GM12878 (cell line): ENCODE results near the gene FAAH2. TPM values are rescaled to one million over a fixed set of nuclear protein-coding genes. Genes with fewer than 3 reads are reported as not detected.

ENCODE experiments used
- ATAC-seq: fragments of 200-7000 bp; cut with Tn5 transposase; 3 replicates; pipeline ENCODE4 v1.9.1; 2020; ENCODE audit warnings: mild to moderate bottlenecking, moderate library complexity
- BruUV-seq: library from RNA; stranded (reverse); fragments of 400-500 nt; replicated peaks from 2 replicates; lab custom pipeline; 2021; lab: Mats Ljungman, UMichigan
- CTCF ChIA-PET: fragments of 300-600 bp; sonication (Branson Sonifier 250); formaldehyde crosslinking; extraction: SDS; loops from one replicate; lab custom pipeline; 2021; ENCODE audit warnings: inconsistent platforms; lab: Yijun Ruan, JAX
- POLR2A ChIA-PET: fragments of 350-600 bp; formaldehyde crosslinking; extraction: SDS; loops from one replicate; lab custom pipeline; 2021; ENCODE audit warnings: inconsistent platforms; lab: Charles Lee
- RAD21 ChIA-PET: fragments of 300-600 bp; sonication (Branson Sonifier 250); formaldehyde crosslinking; loops from one replicate; lab custom pipeline; 2023; ENCODE audit warnings: antibody characterized with exemption; ENCODE audit not compliant: unreplicated experiment; lab: Charles Lee
- SMC1A ChIA-PET: fragments of 300-600 bp; sonication (Branson Sonifier 250); formaldehyde crosslinking; loops from one replicate; lab custom pipeline; 2023; ENCODE audit not compliant: unreplicated experiment, uncharacterized antibody; lab: Charles Lee
- DNase-seq: peaks from one replicate; pipeline ENCODE4 v3.0.0-alpha.2; 2011; ENCODE audit warnings: low read depth, low spot score
- FAIRE-seq: peaks from 3 replicates; lab custom pipeline; 2011; peaks lifted over from hg19 to GRCh38; lab: Jason Lieb, UNC
- H2AFZ ChIP-seq: 2 replicates; pipeline ENCODE4 v1.6.0; 2011; ENCODE audit warnings: low read depth, low read length, control low read depth; ENCODE audit not compliant: control insufficient read depth
- H3K27ac ChIP-seq: 2 replicates; pipeline ENCODE4 v1.5.1; 2011; ENCODE audit warnings: control low read depth; ENCODE audit not compliant: control insufficient read depth, insufficient read depth
- H3K27me3 ChIP-seq, 2 experiments: replicated peaks in 1 of 2; 2 replicates each; pipeline versions ENCODE4 v1.6.0 to v1.6.1; 2011; ENCODE audit warnings: low read length in 1 of 2; ENCODE audit not compliant: control insufficient read depth in 2 of 2, insufficient read depth in 2 of 2
- H3K36me3 ChIP-seq, 2 experiments: 2 replicates each; pipeline ENCODE4 v1.5.1; 2011; ENCODE audit warnings: low read length in 1 of 2; ENCODE audit not compliant: control insufficient read depth in 2 of 2, insufficient read depth in 2 of 2
- H3K4me1 ChIP-seq: 2 replicates; pipeline ENCODE4 v1.6.1; 2011; ENCODE audit warnings: mild to moderate bottlenecking, low read length, moderate library complexity, mixed read lengths; ENCODE audit not compliant: control insufficient read depth, insufficient read depth
- H3K4me2 ChIP-seq: 2 replicates; pipeline ENCODE4 v1.6.0; 2011; ENCODE audit warnings: control low read depth; ENCODE audit not compliant: control insufficient read depth, insufficient read depth
- H3K4me3 ChIP-seq: fragments of 200-600 bp; sonication (generic); 2 replicates; pipeline ENCODE4 v1.5.1; 2016
- H3K79me2 ChIP-seq: 2 replicates; pipeline ENCODE4 v1.6.0; 2011; ENCODE audit warnings: low read length; ENCODE audit not compliant: control insufficient read depth, insufficient read depth
- H3K9ac ChIP-seq: 2 replicates; pipeline ENCODE4 v1.8.0; 2011; ENCODE audit warnings: low read length, control low read depth, mixed read lengths; ENCODE audit not compliant: control insufficient read depth, insufficient read depth
- H3K9me3 ChIP-seq: replicated peaks from 3 replicates; pipeline ENCODE4 v1.5.1; 2011; ENCODE audit warnings: mild to moderate bottlenecking, low read length; ENCODE audit not compliant: control insufficient read depth, insufficient read depth
- H4K20me1 ChIP-seq: 2 replicates; pipeline ENCODE4 v1.6.0; 2011; ENCODE audit not compliant: control insufficient read depth, insufficient read depth
- BCL11A ChIP-seq: IDR thresholded peaks from 2 replicates; pipeline ENCODE4 v1.6.1; 2011; ENCODE audit warnings: low read depth, low read length
- BCLAF1 ChIP-seq: fragments of 450-650 bp; IDR thresholded peaks from 2 replicates; pipeline ENCODE4 v1.6.1; 2017; ENCODE audit warnings: antibody characterized with exemption, mild to moderate bottlenecking, moderate library complexity
- CTCF ChIP-seq, 3 experiments: IDR thresholded peaks in 2 of 3; conservative IDR thresholded peaks in 1 of 3; 2 replicates each; pipeline ENCODE4 v1.5.1; 2011; ENCODE audit warnings: low read depth in 3 of 3, low read length in 3 of 3, mild to moderate bottlenecking in 3 of 3, control low read depth in 2 of 3, moderate library complexity in 2 of 3, inconsistent platforms in 1 of 3, mixed read lengths in 1 of 3; ENCODE audit not compliant: control insufficient read depth in 2 of 3, insufficient read depth in 1 of 3; ENCODE audit errors: extremely low read depth in 1 of 3
- GATAD2B ChIP-seq: fragments of 450-650 bp; conservative IDR thresholded peaks from 2 replicates; pipeline ENCODE4 v1.6.1; 2017; ENCODE audit warnings: low read depth, mild to moderate bottlenecking, moderate library complexity
- HDAC6 ChIP-seq: fragments of 200-600 bp; sonication (generic); IDR thresholded peaks from one replicate; pipeline ENCODE4 v1.8.0; 2017; ENCODE audit warnings: antibody characterized with exemption; ENCODE audit not compliant: unreplicated experiment
- IKZF1 ChIP-seq: fragments of 450-650 bp; conservative IDR thresholded peaks from 2 replicates; pipeline ENCODE4 v1.6.1; 2017; ENCODE audit warnings: antibody characterized with exemption, mild to moderate bottlenecking
- JUNB ChIP-seq: IDR thresholded peaks from 2 replicates; pipeline ENCODE4 v1.6.1; 2016; ENCODE audit warnings: antibody characterized with exemption, mild to moderate bottlenecking
- NR2C1 ChIP-seq: fragments of 450-650 bp; IDR thresholded peaks from 2 replicates; pipeline ENCODE4 v1.6.1; 2017; ENCODE audit warnings: antibody characterized with exemption, mild to moderate bottlenecking, moderate library complexity
- NR2F1 ChIP-seq: fragments of 450-650 bp; conservative IDR thresholded peaks from 2 replicates; pipeline ENCODE4 v1.6.1; 2017; ENCODE audit warnings: mild to moderate bottlenecking
- NRF1 ChIP-seq: conservative IDR thresholded peaks from 2 replicates; pipeline ENCODE4 v1.6.1; 2011; ENCODE audit warnings: mild to moderate bottlenecking, low read depth, low read length, improper control_type of control experiment
- POU2F2 ChIP-seq: IDR thresholded peaks from 3 replicates; pipeline ENCODE4 v1.6.1; 2011; ENCODE audit warnings: low read depth, mild to moderate bottlenecking, low read length, borderline replicate concordance
- SP1 ChIP-seq: IDR thresholded peaks from one replicate; pipeline ENCODE4 v1.6.1; 2011; ENCODE audit warnings: low read depth, low read length
- ZNF622 ChIP-seq: fragments of 450-650 bp; IDR thresholded peaks from 2 replicates; pipeline ENCODE4 v1.6.1; 2017; ENCODE audit warnings: mild to moderate bottlenecking, inconsistent platforms
- WGBS: methylation state at CpG from one replicate; pipeline ENCODE4 v1.1.6; 2016; ENCODE audit warnings: low lambda C conversion rate; ENCODE audit not compliant: insufficient replicate concordance, insufficient coverage; ENCODE audit errors: missing lambda C conversion rate; 5-methylcytosine and 5-hydroxymethylcytosine counted together
- in situ Hi-C: fragments of 300-500 bp; cut with MboI; formaldehyde crosslinking; loops from 9 replicates; pipeline ENCODE4 v1.14.3; 2018; ENCODE audit warnings: mixed read lengths
- intact Hi-C: fragments of 100-400 bp; cut with micrococcal nuclease; formaldehyde crosslinking; loops from one replicate; pipeline ENCODE4 v1.14.2; 2022; ENCODE audit not compliant: unreplicated experiment
- polyA plus RNA-seq, 11 experiments: library from polyadenylated mRNA; depleted of rRNA in 4 of 11; unstranded in 6 of 11; stranded (reverse) in 5 of 11; fragments of >200 nt; fragmentation: Nextera tagmentation in 4 of 11; fragmentation: Illumina TruSeq in 1 of 11; extraction: Ambion mirVana in 4 of 11; extraction: Trizol in 1 of 11; gene quantifications; 1 replicate in 1 of 11; 2 replicates in 10 of 11; pipeline versions ENCODE4 v1.2.1 to v1.2.3, GENCODE V29; 2011 to 2016; ENCODE audit warnings: inconsistent platforms in 2 of 11, missing spikeins in 2 of 11, low read depth in 1 of 11
- total RNA-seq, 4 experiments: library from RNA; depleted of rRNA in 3 of 4; stranded (reverse); fragments of >200 nt in 3 of 4; fragmentation: Illumina TruSeq in 1 of 4; extraction: Trizol in 1 of 4; gene quantifications; 2 replicates each; pipeline versions ENCODE4 v1.2.1 to v1.2.3, GENCODE V29; 2013 to 2021

FAAH2 gene
- total and polyA plus RNA-seq, 10 of the 15 experiments (the other 5 are each of a cell fraction or from before 2014, with no cell fraction given), result 0.88 to 5.4 (median 1.5) TPM

- DNase-seq (no peak), ATAC-seq (no peak), FAIRE-seq (no peak)
- ChIA-PET CTCF (no interaction called here), RAD21 (no interaction called here), POLR2A (no interaction called here), SMC1A (interaction anchor here (0.9 to 1.6 kb wide), 2 partner anchors 56 to 170 kb away, joined by 3 to 4 read pairs; no protein-coding TSS in a partner anchor)
- no peaks in the 10 kb centered on the region for H3K9me3 ChIP-seq
- H3K4me3 ChIP-seq, result no peak overlapping the region
- TF ChIP-seq HDAC6 (no peak), NRF1 (no peak), BCL11A (no peak), NR2F1 (no peak), ZNF622 (no peak), JUNB (no peak), CTCF (IDR thresholded peaks at IDR 0.05 in 2 of 3, conservative IDR thresholded peaks at IDR 0.05 in 1 of 3; ENCODE audit: control insufficient read depth in 2 of 3, extremely low read depth in 1 of 3, insufficient read depth in 1 of 3, low read depth in 3 of 3, low read length in 3 of 3) (no peak), GATAD2B (no peak), IKZF1 (no peak), NR2C1 (no peak), SP1 (no peak), POU2F2 (no peak), BCLAF1 (no peak)
- H3K9ac ChIP-seq, result no peak overlapping the region
- H3K4me2 ChIP-seq, result no peak overlapping the region
- H3K27ac ChIP-seq, result no peak overlapping the region
- H4K20me1 ChIP-seq, result no peaks in the 10 kb centered on the region
- no peaks in the 10 kb centered on the region for H3K27me3 ChIP-seq
- no peaks in the 10 kb centered on the region for H3K4me1 ChIP-seq
- no peaks in the 10 kb centered on the region for H3K36me3 ChIP-seq
- H3K79me2 ChIP-seq, result no peaks in the 10 kb centered on the region
- in situ Hi-C loops (loop anchor here (10.0 to 25.0 kb wide), 2 partner anchors 290 to 473 kb away; partner anchors contain the start of gene SPIN3), intact Hi-C loops (loop anchor here (5.0 to 10.0 kb wide), 4 partner anchors 160 to 480 kb away; partner anchors contain the start of gene SPIN2B)
- BruUV-seq, result no TSS peak
- WGBS, result 36% methylated on average over 3 of the region's 3 CpGs
- H2AFZ ChIP-seq, result no peak overlapping the region
Measured at GRCh38 chrX:57285001-57285400, 1.5 kb upstream of the FAAH2 start.
